Raji (cell line): ENCODE results near the gene ADARB2.

Experiments
- POLR2A ChIP-seq: IDR thresholded peaks from 2 replicates; pipeline ENCODE4 v1.6.1; 2011; ENCODE audit warnings: low read depth, low read length, control low read depth; ENCODE audit not compliant: insufficient read depth

Gene ADARB2

DNA sequence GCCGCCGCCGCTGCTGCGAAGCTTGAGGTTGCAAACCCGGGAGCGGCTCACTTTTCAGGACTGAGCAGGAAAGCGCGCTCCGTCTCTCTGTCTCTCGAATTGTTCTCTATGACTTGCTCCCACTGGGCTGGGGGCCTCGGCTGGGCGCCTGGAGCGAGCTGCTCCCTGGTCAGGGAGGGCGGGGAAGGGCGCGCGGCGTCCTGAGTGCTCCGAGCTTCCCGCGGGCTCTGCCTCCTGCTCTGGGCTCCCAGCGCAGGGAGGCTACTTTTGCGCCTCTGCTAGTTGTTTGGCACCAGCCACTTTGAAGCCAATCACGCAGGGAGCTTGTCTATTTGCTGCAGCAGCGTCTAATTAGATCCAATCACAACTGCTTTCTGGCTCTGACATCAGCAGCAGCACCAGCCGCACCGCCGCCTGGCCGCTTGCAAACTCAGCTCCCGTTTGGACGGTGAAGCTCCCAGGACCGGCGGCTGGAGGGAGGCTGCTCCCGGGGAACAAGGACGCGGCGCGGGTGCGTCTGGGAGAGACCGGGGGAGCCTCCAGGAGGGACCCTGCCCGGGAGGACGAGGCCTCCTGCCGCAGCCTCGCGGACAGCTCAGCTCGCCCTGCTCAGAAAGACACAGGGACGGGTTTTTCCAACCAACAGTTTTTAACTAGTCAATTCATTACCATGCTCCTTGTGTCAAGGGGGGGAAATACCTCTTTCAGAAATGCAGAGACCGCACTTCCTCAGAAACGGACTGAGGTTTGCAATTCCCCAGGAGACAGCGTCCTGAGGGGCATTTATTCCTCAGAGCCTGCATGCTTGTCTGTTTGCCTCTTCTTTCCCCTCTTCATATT, at the start of gene ADARB2:
ADARB2 (minus strand) TSS at position 304 of the 840 bp plus-strand sequence.
- TF ChIP-seq POLR2A: no peak

DNA sequence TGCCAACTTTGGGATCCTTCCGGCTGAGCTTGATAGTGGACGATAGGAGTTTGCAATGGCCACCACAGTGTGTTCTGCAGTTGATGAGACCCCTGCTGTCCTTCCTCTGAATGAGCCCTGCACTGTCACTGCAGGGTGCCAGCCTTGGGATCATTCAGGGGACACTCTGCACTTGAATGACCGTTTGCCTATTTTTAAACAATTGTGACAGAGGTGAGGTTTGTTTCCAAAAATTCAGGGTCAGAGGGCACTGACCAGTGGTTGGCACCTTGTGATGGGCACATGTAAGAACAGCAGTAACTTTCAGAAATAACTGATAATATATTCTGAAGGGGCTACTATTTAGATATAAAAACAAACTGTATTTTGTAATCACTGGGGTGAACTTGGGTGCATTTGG, 48.5 kb upstream of the ADARB2 start:
- TF ChIP-seq POLR2A: no peak

- TF ChIP-seq POLR2A: no peak
Measured at GRCh38 chr10:1782841-1783240, 45.5 kb upstream of the ADARB2 start.

DNA sequence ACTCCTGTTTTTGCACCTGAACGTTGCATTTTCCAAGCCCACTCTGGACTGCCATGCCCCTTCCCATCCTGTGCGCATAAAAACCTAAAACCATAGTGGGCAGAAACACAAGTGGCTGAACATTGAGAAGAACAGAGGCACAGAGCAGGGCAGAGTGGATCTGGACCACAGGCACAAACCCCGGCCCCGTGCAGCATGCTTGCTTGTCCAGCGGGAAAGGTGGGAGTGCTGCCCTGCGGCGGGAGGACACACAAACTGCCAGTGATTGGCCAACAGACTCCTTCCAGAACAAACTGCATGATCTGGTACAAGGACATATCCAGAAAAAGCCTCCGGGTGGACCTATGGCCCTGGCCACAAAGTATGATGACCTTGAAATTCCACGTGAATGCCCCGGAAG, 42.5 kb upstream of the ADARB2 start:
- no peak for TF ChIP-seq POLR2A

DNA sequence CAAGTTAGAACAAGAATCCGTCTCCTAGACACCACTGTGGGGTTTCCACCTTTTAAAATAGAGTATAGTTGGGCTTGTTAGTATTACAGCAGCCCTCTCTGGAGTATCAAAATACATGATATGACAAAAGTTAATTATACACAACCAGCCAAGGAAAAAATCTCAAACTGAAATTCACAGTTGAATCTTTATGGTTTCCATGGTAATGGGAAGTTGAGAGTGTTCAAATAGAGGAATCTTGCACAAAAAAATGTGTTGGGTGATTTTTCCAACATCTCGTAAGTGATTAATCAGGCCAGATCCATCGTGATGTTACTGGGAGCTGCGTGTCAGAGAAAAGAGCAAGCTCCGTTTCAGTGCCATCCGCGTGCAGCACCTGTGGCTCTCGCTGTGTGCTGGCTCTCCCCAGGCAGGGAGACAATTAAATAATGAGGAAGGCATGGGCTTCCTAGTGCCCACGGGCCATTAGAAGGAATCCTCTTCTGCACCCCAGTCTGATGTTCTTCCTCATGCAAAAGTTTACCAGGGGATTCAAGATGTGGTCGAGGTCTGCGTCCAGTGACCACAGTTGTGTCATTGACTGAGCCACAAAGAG, 41.1 kb upstream of the ADARB2 start:
- TF ChIP-seq POLR2A: no peak

DNA sequence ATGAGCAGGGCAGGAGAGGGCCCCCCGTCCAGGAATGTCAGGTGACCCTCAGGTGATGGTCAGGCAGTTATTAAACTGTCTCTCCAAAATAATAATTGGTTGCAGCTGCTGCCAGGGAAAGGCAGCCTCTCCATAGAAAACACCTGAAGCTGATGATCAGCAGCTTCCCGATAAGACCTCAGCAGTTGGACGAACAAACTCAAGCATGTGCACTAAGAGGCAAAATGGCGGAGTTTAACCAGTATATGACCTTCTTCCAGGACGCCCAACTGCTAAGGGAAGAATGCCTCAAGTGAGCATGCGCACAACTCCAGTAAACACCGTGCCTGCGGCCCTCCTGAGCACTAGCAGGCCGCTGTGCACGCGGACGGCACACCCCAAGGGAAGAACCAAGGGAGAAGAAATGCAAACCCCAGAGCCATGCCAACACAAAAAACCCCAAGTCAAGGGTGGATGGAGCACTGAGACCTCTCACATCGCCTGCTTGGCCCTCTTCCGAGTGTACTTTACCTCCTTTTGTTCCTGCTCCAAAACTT, 38.9 kb upstream of the ADARB2 start:
- no peak for TF ChIP-seq POLR2A

GRCh38 chr10:1774796-1775195, 37.5 kb upstream of the ADARB2 start:
- TF ChIP-seq POLR2A: no peak

DNA sequence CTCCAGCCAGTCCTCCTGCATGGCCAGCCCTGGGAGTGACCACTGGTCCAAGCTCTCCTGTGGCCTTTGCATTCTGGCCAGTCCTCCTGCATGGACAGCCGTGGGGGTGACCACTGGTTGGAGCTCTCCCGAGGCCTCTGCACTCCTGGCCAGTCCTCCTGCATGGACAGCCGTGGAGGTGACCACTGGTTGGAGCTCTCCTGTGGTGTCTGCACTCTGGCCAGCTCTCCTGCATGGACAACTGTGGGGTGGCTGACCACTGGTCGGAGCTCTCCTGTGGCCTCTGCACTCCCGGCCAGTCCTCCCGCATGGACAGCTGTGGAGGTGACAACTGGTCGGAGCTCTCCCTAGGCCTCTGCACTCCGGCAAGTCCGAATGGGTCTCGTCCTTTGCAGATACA, 28.7 kb upstream of the ADARB2 start:
- no peak for TF ChIP-seq POLR2A

GRCh38 chr10:1762076-1762475, 24.8 kb upstream of the ADARB2 start:
- no peak for TF ChIP-seq POLR2A

- no peak for TF ChIP-seq POLR2A
Measured at GRCh38 chr10:1754506-1755153, 17.3 kb upstream of the ADARB2 start.

DNA sequence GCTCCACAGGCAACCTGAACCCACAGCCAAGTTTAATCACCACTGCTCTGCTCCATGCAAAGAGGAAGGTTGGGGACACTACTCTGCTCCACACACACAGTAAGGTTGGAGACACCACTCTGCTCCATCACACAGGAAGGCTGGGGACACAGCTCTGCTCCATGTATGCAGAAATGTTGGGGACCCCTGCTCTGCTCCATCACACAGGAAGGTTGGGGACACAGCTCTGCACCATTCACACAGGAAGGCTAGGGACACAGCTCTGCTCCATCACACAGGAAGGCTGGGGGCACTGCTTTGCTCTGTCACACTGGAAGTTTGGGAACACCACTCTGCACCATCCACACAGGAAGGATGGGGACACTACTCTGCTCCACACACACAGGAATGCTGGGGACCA, 14.8 kb upstream of the ADARB2 start:
- no peak for TF ChIP-seq POLR2A

GRCh38 chr10:1747590-1748157, 10.3 kb upstream of the ADARB2 start:
- no peak for TF ChIP-seq POLR2A

- TF ChIP-seq POLR2A: no peak
Measured at GRCh38 chr10:1746796-1747195, 9.5 kb upstream of the ADARB2 start.

DNA sequence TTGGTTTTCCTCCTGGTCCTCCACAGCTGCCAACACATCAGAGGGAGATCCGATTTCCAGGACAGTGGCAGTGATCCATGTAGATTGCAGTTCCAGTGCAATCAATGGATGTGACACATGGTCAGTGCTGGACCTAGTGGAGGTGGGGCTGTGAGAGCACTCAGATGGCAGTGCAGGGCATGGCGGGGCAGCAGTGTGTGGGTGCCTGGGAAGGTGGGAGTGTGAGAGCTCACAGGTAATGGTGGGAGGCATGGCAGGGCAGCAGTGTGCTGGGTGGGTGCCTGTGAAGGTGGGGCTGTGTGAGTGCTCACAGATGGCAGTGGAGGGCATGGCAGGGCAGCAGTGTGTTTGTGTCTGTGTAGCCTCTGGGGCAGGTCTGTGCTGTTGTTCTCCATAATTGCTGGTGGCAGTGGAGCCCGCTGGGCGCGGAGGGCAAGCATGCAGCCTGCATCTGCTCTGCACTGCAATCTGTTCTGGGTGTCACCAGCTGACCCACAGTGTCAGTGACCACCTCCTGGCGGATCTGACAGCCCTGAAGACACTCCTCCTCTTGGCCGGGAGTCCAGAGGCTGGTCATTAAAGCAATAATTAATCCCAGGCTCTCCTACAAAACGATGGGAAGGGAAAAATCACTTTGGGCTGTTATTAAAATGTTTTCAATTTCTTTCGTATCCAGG, 8.6 kb upstream of the ADARB2 start:
- TF ChIP-seq POLR2A: no peak

GRCh38 chr10:1744524-1744923, 7.2 kb upstream of the ADARB2 start:
- no peak for TF ChIP-seq POLR2A
